Gastroesophageal sphincter (tissue), 3 donors: ENCODE measurements around the gene NET1.

Experiments used
- POLR2A ChIP-seq, 2 donors: fragments of 450-650 bp; IDR thresholded peaks; one replicate each; pipeline ENCODE4 v1.6.1; 2017; ENCODE audit warnings: antibody characterized with exemption in 2 of 2, mild to moderate bottlenecking in 2 of 2, moderate library complexity in 1 of 2
- TF ChIP-seq, protein P1 (sequence below), 4 experiments: fragments of 200-600 bp in 2 of 4; fragments of 450-650 bp in 2 of 4; sonication (generic) in 1 of 4; IDR thresholded peaks; one replicate each; pipeline ENCODE4 v1.5.1; 2017 to 2019; ENCODE audit warnings: antibody characterized with exemption in 4 of 4, mild to moderate bottlenecking in 2 of 4, moderate library complexity in 2 of 4

GRCh38 chr10:5490032-5490431 lies 77.7 kb downstream of the NET1 start:
- TF ChIP-seq POLR2A (IDR thresholded peaks at IDR 0.05): no peak
- TF ChIP-seq, protein P1, sequence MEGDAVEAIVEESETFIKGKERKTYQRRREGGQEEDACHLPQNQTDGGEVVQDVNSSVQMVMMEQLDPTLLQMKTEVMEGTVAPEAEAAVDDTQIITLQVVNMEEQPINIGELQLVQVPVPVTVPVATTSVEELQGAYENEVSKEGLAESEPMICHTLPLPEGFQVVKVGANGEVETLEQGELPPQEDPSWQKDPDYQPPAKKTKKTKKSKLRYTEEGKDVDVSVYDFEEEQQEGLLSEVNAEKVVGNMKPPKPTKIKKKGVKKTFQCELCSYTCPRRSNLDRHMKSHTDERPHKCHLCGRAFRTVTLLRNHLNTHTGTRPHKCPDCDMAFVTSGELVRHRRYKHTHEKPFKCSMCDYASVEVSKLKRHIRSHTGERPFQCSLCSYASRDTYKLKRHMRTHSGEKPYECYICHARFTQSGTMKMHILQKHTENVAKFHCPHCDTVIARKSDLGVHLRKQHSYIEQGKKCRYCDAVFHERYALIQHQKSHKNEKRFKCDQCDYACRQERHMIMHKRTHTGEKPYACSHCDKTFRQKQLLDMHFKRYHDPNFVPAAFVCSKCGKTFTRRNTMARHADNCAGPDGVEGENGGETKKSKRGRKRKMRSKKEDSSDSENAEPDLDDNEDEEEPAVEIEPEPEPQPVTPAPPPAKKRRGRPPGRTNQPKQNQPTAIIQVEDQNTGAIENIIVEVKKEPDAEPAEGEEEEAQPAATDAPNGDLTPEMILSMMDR (IDR thresholded peaks at IDR 0.05): no peak
